Lung (tissue), 12 donors: ENCODE data around the gene HOXB3. TPM values are rescaled to one million over a fixed set of nuclear protein-coding genes. Genes with fewer than 3 reads are reported as not detected.
A peak's percentile ranks its signal among the peaks of the same experiment; 100 is the strongest.

ENCODE experiments used
- ATAC-seq: fragments of 200-7000 bp; cut with Tn5 transposase; one replicate; pipeline ENCODE4 v1.9.1; 2020; ENCODE audit warnings: moderate number of reproducible peaks; ENCODE audit not compliant: insufficient read depth, low FRiP score
- DNase-seq, 3 donors: peaks; one replicate each; pipeline ENCODE4 v3.0.0-alpha.2; 2013 to 2017
- H3K27ac ChIP-seq, 2 donors: one replicate each; pipeline ENCODE4 v1.5.1; 2013; ENCODE audit warnings: mild to moderate bottlenecking in 2 of 2, moderate library complexity in 2 of 2, control low read depth in 1 of 2, inconsistent platforms in 1 of 2, low read depth in 1 of 2, low read length in 1 of 2
- H3K27me3 ChIP-seq, 3 donors: one replicate each; pipeline ENCODE4 v1.5.1; 2013; ENCODE audit warnings: low read length in 2 of 3; ENCODE audit not compliant: control insufficient read depth in 3 of 3, insufficient read depth in 3 of 3
- H3K36me3 ChIP-seq, 4 donors: one replicate each; pipeline ENCODE4 v1.5.1; 2013; ENCODE audit warnings: low read length in 4 of 4, mild to moderate bottlenecking in 1 of 4, moderate library complexity in 1 of 4; ENCODE audit not compliant: control insufficient read depth in 4 of 4, insufficient read depth in 4 of 4
- H3K4me1 ChIP-seq, 5 donors: one replicate each; pipeline ENCODE4 v1.5.1; 2013; ENCODE audit warnings: low read length in 5 of 5, mild to moderate bottlenecking in 2 of 5, moderate library complexity in 1 of 5; ENCODE audit not compliant: control insufficient read depth in 5 of 5, insufficient read depth in 5 of 5
- H3K4me3 ChIP-seq: one replicate; pipeline ENCODE4 v1.5.1; 2013; ENCODE audit warnings: mild to moderate bottlenecking, control low read depth, moderate library complexity
- H3K9ac ChIP-seq, 2 donors: one replicate each; pipeline ENCODE4 v1.5.1; 2013; ENCODE audit warnings: low read length in 2 of 2, control low read depth in 1 of 2; ENCODE audit not compliant: insufficient read depth in 1 of 2
- H3K9me3 ChIP-seq, 4 donors: one replicate each; pipeline ENCODE4 v1.5.1; 2013; ENCODE audit warnings: low read length in 3 of 4, mild to moderate bottlenecking in 1 of 4, moderate library complexity in 1 of 4; ENCODE audit not compliant: control insufficient read depth in 4 of 4, insufficient read depth in 3 of 4
- WGBS, 2 donors: extraction: QIAGEN DNeasy Blood & Tissue Kit; methylation state at CpG; one replicate each; pipeline ENCODE4 v1.1.7; 2013; 5-methylcytosine and 5-hydroxymethylcytosine counted together
- polyA plus RNA-seq, 2 donors: library from polyadenylated mRNA; stranded (reverse); fragments of 200-250 nt; gene quantifications; one replicate each; pipeline ENCODE4 v1.2.1, GENCODE V29; 2013
- total RNA-seq, 2 donors: library from RNA; depleted of rRNA in 1 of 2; stranded (reverse); fragments of >200 nt in 1 of 2; gene quantifications; one replicate each; pipeline ENCODE4 v1.2.1, GENCODE V29; 2014 to 2021
- TF ChIP-seq, protein P1 (sequence below): IDR thresholded peaks from 2 replicates; pipeline ENCODE4 v1.5.1; 2012; ENCODE audit warnings: mild to moderate bottlenecking; ENCODE audit errors: control extremely low read depth, extremely low read depth
- donor health status: control.
- donor health status: control.
- donor health status: Bipolar disorder and iron deficiency.
- donor health status: healthy.
- donor health status: DM: yes; HTN: yes; CAD: no.

HOXB3 gene
- total and polyA plus RNA-seq, 4 donors = 1.9 to 21.1 (median 6.7) TPM

DNA sequence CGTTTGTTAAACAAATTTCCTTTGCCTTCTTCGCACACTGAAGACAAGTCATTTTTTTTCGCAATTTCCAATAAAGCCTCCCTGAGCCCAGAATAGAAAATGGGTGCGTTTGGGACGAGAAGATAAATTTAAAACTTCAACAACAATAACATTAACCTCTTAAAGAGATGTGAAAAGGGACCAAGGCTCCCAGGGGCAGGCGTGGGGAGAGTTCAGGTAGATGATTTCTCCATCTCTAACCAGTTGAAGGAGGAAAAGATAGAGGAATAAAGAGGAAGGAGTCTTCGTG, 10.6 kb downstream of the HOXB3 start:
- peak overlapping the region; percentile 49 to 97 for H3K9ac ChIP-seq
- TF ChIP-seq, protein P1, sequence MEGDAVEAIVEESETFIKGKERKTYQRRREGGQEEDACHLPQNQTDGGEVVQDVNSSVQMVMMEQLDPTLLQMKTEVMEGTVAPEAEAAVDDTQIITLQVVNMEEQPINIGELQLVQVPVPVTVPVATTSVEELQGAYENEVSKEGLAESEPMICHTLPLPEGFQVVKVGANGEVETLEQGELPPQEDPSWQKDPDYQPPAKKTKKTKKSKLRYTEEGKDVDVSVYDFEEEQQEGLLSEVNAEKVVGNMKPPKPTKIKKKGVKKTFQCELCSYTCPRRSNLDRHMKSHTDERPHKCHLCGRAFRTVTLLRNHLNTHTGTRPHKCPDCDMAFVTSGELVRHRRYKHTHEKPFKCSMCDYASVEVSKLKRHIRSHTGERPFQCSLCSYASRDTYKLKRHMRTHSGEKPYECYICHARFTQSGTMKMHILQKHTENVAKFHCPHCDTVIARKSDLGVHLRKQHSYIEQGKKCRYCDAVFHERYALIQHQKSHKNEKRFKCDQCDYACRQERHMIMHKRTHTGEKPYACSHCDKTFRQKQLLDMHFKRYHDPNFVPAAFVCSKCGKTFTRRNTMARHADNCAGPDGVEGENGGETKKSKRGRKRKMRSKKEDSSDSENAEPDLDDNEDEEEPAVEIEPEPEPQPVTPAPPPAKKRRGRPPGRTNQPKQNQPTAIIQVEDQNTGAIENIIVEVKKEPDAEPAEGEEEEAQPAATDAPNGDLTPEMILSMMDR = no peak
- H3K27ac ChIP-seq = no peak overlapping the region
- H3K9me3 ChIP-seq = peaks cover 0 to 2% (median 0%) of the 10 kb centered on the region in 4 donors
- H3K27me3 ChIP-seq = peaks cover 4 to 49% (median 19%) of the 10 kb centered on the region in 3 donors
- peaks cover 0 to 18% (median 1%) of the 10 kb centered on the region in 4 donors for H3K36me3 ChIP-seq
- DNase-seq (peak in 1 of 3 donors; percentile 78), ATAC-seq (no peak)
- H3K4me3 ChIP-seq = no peak overlapping the region
- WGBS, 2 donors = 17 to 19% methylated on average over 7 of the region's 7 CpGs
- peaks cover 0 to 76% (median 5%) of the 10 kb centered on the region in 5 donors for H3K4me1 ChIP-seq

DNA sequence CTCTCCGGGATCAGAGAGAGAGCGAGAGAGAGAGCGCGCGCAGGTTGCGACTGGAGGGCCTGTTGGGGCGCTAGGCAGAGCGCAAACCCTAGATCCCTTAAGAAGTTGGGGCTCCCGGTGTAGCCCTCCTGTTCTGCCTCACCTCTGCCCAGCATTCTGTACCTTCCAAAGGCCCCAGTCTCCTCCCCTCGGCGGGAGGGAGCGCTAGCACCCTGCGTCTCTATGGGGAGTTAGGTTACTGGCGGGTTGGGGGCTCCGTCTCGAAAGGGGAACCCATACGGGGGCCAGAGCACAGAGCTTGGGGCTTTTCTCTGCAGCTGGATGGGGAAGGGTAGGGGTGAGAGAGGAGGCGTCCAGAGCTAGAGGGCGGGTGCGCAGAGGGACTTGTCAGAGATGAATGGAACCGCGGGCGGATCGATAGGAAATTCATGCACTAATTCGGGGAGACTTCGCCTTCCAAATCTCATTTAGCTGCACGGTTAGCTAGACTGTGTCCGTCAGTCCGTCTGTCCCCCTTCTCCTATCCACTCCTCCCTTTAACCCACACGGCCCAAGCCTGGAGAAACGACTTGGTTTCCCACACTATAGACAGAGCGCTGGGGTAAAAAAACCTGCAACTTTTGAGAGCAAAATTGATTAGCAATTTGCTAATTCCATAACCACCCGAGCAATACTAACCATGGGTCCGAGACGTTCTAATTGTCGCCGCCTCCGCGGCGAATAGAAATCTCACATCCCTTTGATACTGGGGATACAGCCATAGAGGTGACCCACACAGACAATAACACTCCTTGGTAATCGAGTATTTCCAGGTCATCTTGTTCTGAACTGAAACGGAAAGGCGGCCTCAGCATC, 11.2 kb downstream of the HOXB3 start:
- ATAC-seq (no peak), DNase-seq (peak in 2 of 3 donors; percentile 73 to 84)
- H3K4me3 ChIP-seq = peak overlapping the region; percentile 14
- H3K9me3 ChIP-seq = peaks cover 0 to 2% (median 0%) of the 10 kb centered on the region in 4 donors
- peaks cover 0 to 76% (median 5%) of the 10 kb centered on the region in 5 donors for H3K4me1 ChIP-seq
- peaks cover 4 to 51% (median 19%) of the 10 kb centered on the region in 3 donors for H3K27me3 ChIP-seq
- peaks cover 0 to 19% (median 1%) of the 10 kb centered on the region in 4 donors for H3K36me3 ChIP-seq
- peak overlapping the region; percentile 49 to 97 for H3K9ac ChIP-seq
- 8 to 9% methylated on average over 43 of the region's 43 CpGs for WGBS, 2 donors
- H3K27ac ChIP-seq = peak overlapping the region in 1 of 2 donors; percentile 40
- TF ChIP-seq, protein P1 = no peak

DNA sequence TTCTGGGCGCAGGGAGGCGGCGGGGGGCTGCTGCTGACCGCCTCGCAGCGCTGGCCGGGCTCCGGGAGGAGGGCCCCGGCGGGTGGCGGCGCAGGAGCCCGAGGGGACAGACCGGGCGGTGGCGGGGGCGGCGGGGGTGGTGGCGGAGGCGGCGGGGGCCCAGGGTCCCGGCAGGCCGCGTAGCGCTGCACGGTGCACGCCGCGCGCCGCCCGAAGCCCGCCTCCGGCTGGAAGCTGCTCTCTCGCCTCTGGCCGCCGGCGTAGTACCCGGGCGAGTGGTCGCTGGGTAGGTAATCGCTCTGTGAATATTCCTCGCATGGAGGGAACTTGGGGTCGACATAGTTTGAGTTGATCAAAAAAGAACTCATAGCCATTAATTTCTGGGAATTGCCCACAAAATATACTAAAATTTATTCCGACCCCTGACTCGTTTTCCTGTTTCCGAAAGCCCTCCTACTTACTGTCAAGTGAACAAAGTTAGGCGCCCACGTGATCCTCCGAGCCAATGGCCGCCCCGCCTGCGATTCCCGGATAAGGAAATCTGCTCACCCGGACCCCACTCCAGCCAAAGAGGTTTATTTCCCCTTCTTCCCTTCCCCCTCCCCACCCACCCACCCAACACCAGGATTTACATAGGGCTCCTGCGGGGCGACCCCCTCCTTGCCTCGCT, 12.0 kb downstream of the HOXB3 start, which contains the start of gene HOXB4:
HOXB4 (minus strand) TSS at position 405 of the 670 bp plus-strand sequence; CDS start at position 374, 31 bp downstream.
- peaks cover 0 to 22% (median 1%) of the 10 kb centered on the region in 4 donors for H3K36me3 ChIP-seq
- 1 to 3% methylated on average over 39 to 58 of the region's 58 CpGs for WGBS, 2 donors
- H3K27ac ChIP-seq = peak within 1 kb of the TSS in 1 of 2 donors; percentile 79
- H3K4me1 ChIP-seq = peaks cover 0 to 76% (median 2%) of the 10 kb centered on the region in 5 donors
- H3K9me3 ChIP-seq = peaks cover 0 to 2% (median 0%) of the 10 kb centered on the region in 4 donors
- DNase-seq = peak in 2 of 3 donors; percentile 95 to 97
- TF ChIP-seq, protein P1 = no peak
- H3K27me3 ChIP-seq = peaks cover 4 to 53% (median 19%) of the 10 kb centered on the region in 3 donors
- peak within 1 kb of the TSS; percentile 39 for H3K4me3 ChIP-seq
- no peak for ATAC-seq
- H3K9ac ChIP-seq = peak within 1 kb of the TSS; percentile 76 to 97
